Measurements from ENCODE around the gene PANX2.

Gene PANX2

GRCh38 chr22:50175191-50175461 lies 4.6 kb downstream of the PANX2 start:
- H3K36me3 ChIP-seq (ENCODE audit: insufficient read depth, low read length): no peaks in the 10 kb centered on the region
- H3K4me1 ChIP-seq (ENCODE audit: insufficient read depth, low read length): no peaks in the 10 kb centered on the region
- peaks cover 0 to 69% of the 10 kb centered on the region in 2 donors for H3K27me3 ChIP-seq (ENCODE audit: control insufficient read depth in 1 of 2, insufficient read depth in 2 of 2, low read length in 2 of 2)
- H3K9me3 ChIP-seq (ENCODE audit: low read length): no peaks in the 10 kb centered on the region
- H3K9ac ChIP-seq (ENCODE audit: low read length): no peak overlapping the region
- H3K27ac ChIP-seq (ENCODE audit: low read depth, low read length): no peak overlapping the region
- H3K4me3 ChIP-seq (ENCODE audit: low read depth in 1 of 2, low read length in 2 of 2): no peak overlapping the region

GRCh38 chr22:50175921-50176849 lies 5.7 kb downstream of the PANX2 start:
- Histone ChIP-seq H3K4me1 (ENCODE audit: insufficient read depth, low read length) (no peaks in the 10 kb centered on the region), H3K27ac (ENCODE audit: low read depth, low read length) (no peak overlapping the region), H3K36me3 (ENCODE audit: insufficient read depth, low read length) (no peaks in the 10 kb centered on the region), H3K9ac (ENCODE audit: low read length) (no peak overlapping the region), H3K4me3 (ENCODE audit: low read depth in 1 of 2, low read length in 2 of 2) (no peak overlapping the region), H3K9me3 (ENCODE audit: low read length) (no peaks in the 10 kb centered on the region), H3K27me3 (ENCODE audit: control insufficient read depth in 1 of 2, insufficient read depth in 2 of 2, low read length in 2 of 2) (peaks cover 0 to 65% of the 10 kb centered on the region in 2 donors)

GRCh38 chr22:50176850-50177536 lies 6.5 kb downstream of the PANX2 start:
- Histone ChIP-seq H3K9ac (ENCODE audit: low read length) (no peak overlapping the region), H3K4me1 (ENCODE audit: insufficient read depth, low read length) (no peaks in the 10 kb centered on the region), H3K4me3 (ENCODE audit: low read depth in 1 of 2, low read length in 2 of 2) (no peak overlapping the region), H3K9me3 (ENCODE audit: low read length) (no peaks in the 10 kb centered on the region), H3K27ac (ENCODE audit: low read depth, low read length) (no peak overlapping the region), H3K36me3 (ENCODE audit: insufficient read depth, low read length) (no peaks in the 10 kb centered on the region), H3K27me3 (ENCODE audit: control insufficient read depth in 1 of 2, insufficient read depth in 2 of 2, low read length in 2 of 2) (peaks cover 0 to 57% of the 10 kb centered on the region in 2 donors)

- Histone ChIP-seq H3K36me3 (ENCODE audit: insufficient read depth, low read length) (no peaks in the 10 kb centered on the region), H3K4me3 (ENCODE audit: low read depth in 1 of 2, low read length in 2 of 2) (no peak overlapping the region), H3K27me3 (ENCODE audit: control insufficient read depth in 1 of 2, insufficient read depth in 2 of 2, low read length in 2 of 2) (peaks cover 0 to 54% of the 10 kb centered on the region in 2 donors), H3K4me1 (ENCODE audit: insufficient read depth, low read length) (no peaks in the 10 kb centered on the region), H3K9me3 (ENCODE audit: low read length) (no peaks in the 10 kb centered on the region), H3K9ac (ENCODE audit: low read length) (no peak overlapping the region), H3K27ac (ENCODE audit: low read depth, low read length) (no peak overlapping the region)
Observed at GRCh38 chr22:50177537-50178470, 7.3 kb downstream of the PANX2 start.

- no peaks in the 10 kb centered on the region for H3K9me3 ChIP-seq (ENCODE audit: low read length)
- no peaks in the 10 kb centered on the region for H3K36me3 ChIP-seq (ENCODE audit: insufficient read depth, low read length)
- H3K27ac ChIP-seq (ENCODE audit: low read depth, low read length): no peak overlapping the region
- peaks cover 0 to 52% of the 10 kb centered on the region in 2 donors for H3K27me3 ChIP-seq (ENCODE audit: control insufficient read depth in 1 of 2, insufficient read depth in 2 of 2, low read length in 2 of 2)
- H3K4me3 ChIP-seq (ENCODE audit: low read depth in 1 of 2, low read length in 2 of 2): no peak overlapping the region
- peaks cover under 1% of the 10 kb centered on the region for H3K4me1 ChIP-seq (ENCODE audit: insufficient read depth, low read length)
- H3K9ac ChIP-seq (ENCODE audit: low read length): no peak overlapping the region
Observed at GRCh38 chr22:50178471-50178864, 7.9 kb downstream of the PANX2 start.

- H3K27me3 ChIP-seq (ENCODE audit: control insufficient read depth in 1 of 2, insufficient read depth in 2 of 2, low read length in 2 of 2): peaks cover 0 to 45% of the 10 kb centered on the region in 2 donors
- no peak overlapping the region for H3K4me3 ChIP-seq (ENCODE audit: low read depth in 1 of 2, low read length in 2 of 2)
- no peak overlapping the region for H3K9ac ChIP-seq (ENCODE audit: low read length)
- no peaks in the 10 kb centered on the region for H3K9me3 ChIP-seq (ENCODE audit: low read length)
- H3K27ac ChIP-seq (ENCODE audit: low read depth, low read length): no peak overlapping the region
- H3K4me1 ChIP-seq (ENCODE audit: insufficient read depth, low read length): peaks cover 7% of the 10 kb centered on the region
- H3K36me3 ChIP-seq (ENCODE audit: insufficient read depth, low read length): no peaks in the 10 kb centered on the region
Observed at GRCh38 chr22:50178871-50179869, 8.6 kb downstream of the PANX2 start.

GRCh38 chr22:50179937-50180726 lies 9.6 kb downstream of the PANX2 start:
- Histone ChIP-seq H3K9ac (ENCODE audit: low read length) (no peak overlapping the region), H3K36me3 (ENCODE audit: insufficient read depth, low read length) (no peaks in the 10 kb centered on the region), H3K9me3 (ENCODE audit: low read length) (no peaks in the 10 kb centered on the region), H3K4me1 (ENCODE audit: insufficient read depth, low read length) (peaks cover 12% of the 10 kb centered on the region), H3K4me3 (ENCODE audit: low read depth in 1 of 2, low read length in 2 of 2) (no peak overlapping the region), H3K27ac (ENCODE audit: low read depth, low read length) (no peak overlapping the region), H3K27me3 (ENCODE audit: control insufficient read depth in 1 of 2, insufficient read depth in 2 of 2, low read length in 2 of 2) (peaks cover 0 to 45% of the 10 kb centered on the region in 2 donors)

- no peak overlapping the region for H3K9ac ChIP-seq (ENCODE audit: low read length)
- no peaks in the 10 kb centered on the region for H3K36me3 ChIP-seq (ENCODE audit: insufficient read depth, low read length)
- no peak overlapping the region for H3K4me3 ChIP-seq (ENCODE audit: low read depth in 1 of 2, low read length in 2 of 2)
- H3K9me3 ChIP-seq (ENCODE audit: low read length): no peaks in the 10 kb centered on the region
- peaks cover 0 to 42% of the 10 kb centered on the region in 2 donors for H3K27me3 ChIP-seq (ENCODE audit: control insufficient read depth in 1 of 2, insufficient read depth in 2 of 2, low read length in 2 of 2)
- no peak overlapping the region for H3K27ac ChIP-seq (ENCODE audit: low read depth, low read length)
- H3K4me1 ChIP-seq (ENCODE audit: insufficient read depth, low read length): peaks cover 12% of the 10 kb centered on the region
Observed at GRCh38 chr22:50180727-50181521, 10.4 kb downstream of the PANX2 start.

- Histone ChIP-seq H3K36me3 (ENCODE audit: insufficient read depth, low read length) (no peaks in the 10 kb centered on the region), H3K27ac (ENCODE audit: low read depth, low read length) (no peak overlapping the region), H3K4me3 (ENCODE audit: low read depth in 1 of 2, low read length in 2 of 2) (no peak overlapping the region), H3K9ac (ENCODE audit: low read length) (no peak overlapping the region), H3K27me3 (ENCODE audit: control insufficient read depth in 1 of 2, insufficient read depth in 2 of 2, low read length in 2 of 2) (peaks cover 0 to 28% of the 10 kb centered on the region in 2 donors), H3K9me3 (ENCODE audit: low read length) (no peaks in the 10 kb centered on the region), H3K4me1 (ENCODE audit: insufficient read depth, low read length) (peaks cover 21% of the 10 kb centered on the region)
Observed at GRCh38 chr22:50182176-50183081, 11.9 kb downstream of the PANX2 start.

All from muscle layer of colon (tissue), 2 donors.